WTC11 (cell line): ENCODE data around the gene FKBP14. TPM values are rescaled to one million over a fixed set of nuclear protein-coding genes. Genes with fewer than 3 reads are reported as not detected.

Source experiments
- ATAC-seq: fragments of 200-7000 bp; cut with Tn5 transposase; 2 replicates; pipeline ENCODE4 v1.10.0; 2021; ENCODE audit warnings: mild to moderate bottlenecking, moderate library complexity
- CTCF ChIA-PET: fragments of 300-600 bp; sonication (Branson Sonifier 250); formaldehyde crosslinking; loops from one replicate; lab custom pipeline; 2021; ENCODE audit warnings: antibody characterized with exemption; lab: Charles Lee
- POLR2A ChIA-PET: fragments of 350-600 bp; sonication (Branson Sonifier 250); formaldehyde crosslinking; loops from one replicate; lab custom pipeline; 2021; ENCODE audit warnings: antibody characterized with exemption; lab: Charles Lee
- DNase-seq: peaks from one replicate; pipeline ENCODE4 v3.0.0; 2021; ENCODE audit warnings: low spot score
- H3K27ac Mint-ChIP-seq: 2 replicates; pipeline ENCODE4 v1.8.0; 2021; ENCODE audit warnings: mixed read lengths
- H3K27me3 Mint-ChIP-seq: 2 replicates; pipeline ENCODE4 v1.8.0; 2021; ENCODE audit warnings: low read depth, mild to moderate bottlenecking, moderate library complexity, mixed read lengths
- H3K36me3 Mint-ChIP-seq: 2 replicates; pipeline ENCODE4 v1.8.0; 2021; ENCODE audit warnings: mixed read lengths
- H3K4me1 Mint-ChIP-seq: 2 replicates; pipeline ENCODE4 v1.8.0; 2022; ENCODE audit warnings: mixed read lengths
- H3K4me3 Mint-ChIP-seq: 2 replicates; pipeline ENCODE4 v1.8.0; 2021; ENCODE audit warnings: mild to moderate bottlenecking, moderate library complexity, mixed read lengths
- H3K9me3 Mint-ChIP-seq: 2 replicates; pipeline ENCODE4 v1.8.0; 2021; ENCODE audit warnings: mixed read lengths
- ATF1 ChIP-seq: sonication (generic); formaldehyde crosslinking; IDR thresholded peaks from 2 replicates; pipeline ENCODE4 v1.8.1; 2023; ENCODE audit warnings: mild to moderate bottlenecking, moderate library complexity, missing genetic modification reagents
- FOXJ3 ChIP-seq: sonication (generic); formaldehyde crosslinking; IDR thresholded peaks from 2 replicates; pipeline ENCODE4 v1.9.0; 2021; ENCODE audit warnings: missing genetic modification reagents, mild to moderate bottlenecking, borderline replicate concordance
- FOXK1 ChIP-seq: sonication (generic); formaldehyde crosslinking; IDR thresholded peaks from 2 replicates; pipeline ENCODE4 v1.8.0; 2022; ENCODE audit warnings: mild to moderate bottlenecking, moderate library complexity, missing genetic modification reagents
- GABPB1 ChIP-seq: sonication (generic); formaldehyde crosslinking; IDR thresholded peaks from 2 replicates; pipeline ENCODE4 v1.8.1; 2023; ENCODE audit warnings: mild to moderate bottlenecking, missing genetic modification reagents
- JAZF1 ChIP-seq: fragments of 250-450 bp; sonication (Bioruptor Pico); IDR thresholded peaks from 2 replicates; pipeline ENCODE4 v1.9.0; 2021; ENCODE audit warnings: moderate library complexity, mild to moderate bottlenecking, inconsistent platforms
- KAT7 ChIP-seq: sonication (generic); formaldehyde crosslinking; IDR thresholded peaks from 2 replicates; pipeline ENCODE4 v1.8.1; 2023; ENCODE audit warnings: missing genetic modification reagents, mild to moderate bottlenecking, borderline replicate concordance
- NFYB ChIP-seq: sonication (generic); formaldehyde crosslinking; conservative IDR thresholded peaks from 2 replicates; pipeline ENCODE4 v1.8.0; 2022; ENCODE audit warnings: low read depth, missing genetic modification reagents
- NR2C2 ChIP-seq: sonication (generic); formaldehyde crosslinking; IDR thresholded peaks from 2 replicates; pipeline ENCODE4 v1.8.0; 2022; ENCODE audit warnings: mild to moderate bottlenecking, missing genetic modification reagents
- OVOL2 ChIP-seq: fragments of 250-450 bp; sonication (Bioruptor Pico); IDR thresholded peaks from 2 replicates; pipeline ENCODE4 v1.9.0; 2021; ENCODE audit warnings: mild to moderate bottlenecking, borderline replicate concordance
- PRRX2 ChIP-seq: fragments of 250-450 bp; sonication (Bioruptor Pico); IDR thresholded peaks from 2 replicates; pipeline ENCODE4 v1.8.0; 2021; ENCODE audit warnings: mild to moderate bottlenecking
- SOX15 ChIP-seq: fragments of 250-450 bp; sonication (Bioruptor Pico); IDR thresholded peaks from 2 replicates; pipeline ENCODE4 v1.9.0; 2021; ENCODE audit warnings: mild to moderate bottlenecking
- TP53 ChIP-seq: sonication (generic); formaldehyde crosslinking; IDR thresholded peaks from 2 replicates; pipeline ENCODE4 v1.8.1; 2023; ENCODE audit warnings: mild to moderate bottlenecking, missing genetic modification reagents
- ZNF423 ChIP-seq: fragments of 250-450 bp; sonication (Bioruptor Pico); IDR thresholded peaks from 2 replicates; pipeline ENCODE4 v2.1.2; 2022; ENCODE audit warnings: mild to moderate bottlenecking, moderate library complexity
- total RNA-seq: library from RNA; stranded (reverse); gene quantifications from 3 replicates; pipeline ENCODE4 v1.2.3, GENCODE V29; 2021
- TF ChIP-seq, protein P1 (sequence below): sonication (generic); formaldehyde crosslinking; IDR thresholded peaks from 2 replicates; pipeline ENCODE4 v1.8.1; 2022; ENCODE audit warnings: mild to moderate bottlenecking, moderate library complexity, missing genetic modification reagents
- TF ChIP-seq, protein P2 (sequence below): sonication (generic); formaldehyde crosslinking; IDR thresholded peaks from 2 replicates; pipeline ENCODE4 v1.8.0; 2023; ENCODE audit warnings: missing genetic modification reagents
- TF ChIP-seq, protein P3 (sequence below): sonication (generic); formaldehyde crosslinking; IDR thresholded peaks from 2 replicates; pipeline ENCODE4 v1.8.0; 2022; ENCODE audit warnings: mild to moderate bottlenecking, missing genetic modification reagents
- TF ChIP-seq, protein P4 (sequence below): sonication (generic); formaldehyde crosslinking; IDR thresholded peaks from 2 replicates; pipeline ENCODE4 v1.8.1; 2023; ENCODE audit warnings: mild to moderate bottlenecking, missing genetic modification reagents
- TF ChIP-seq, protein P5 (sequence below): fragments of 200-600 bp; IDR thresholded peaks from 2 replicates; pipeline ENCODE4 v1.8.0; 2022; ENCODE audit warnings: antibody characterized with exemption
- TF ChIP-seq, protein P6 (sequence below): fragments of 250-450 bp; sonication (Bioruptor Pico); IDR thresholded peaks from 2 replicates; pipeline ENCODE4 v2.1.2; 2022; ENCODE audit warnings: mild to moderate bottlenecking, moderate library complexity
- TF ChIP-seq, protein P7 (sequence below): sonication (generic); formaldehyde crosslinking; IDR thresholded peaks from 2 replicates; pipeline ENCODE4 v1.8.0; 2023; ENCODE audit warnings: mild to moderate bottlenecking, missing genetic modification reagents
- TF ChIP-seq, protein P8 (sequence below): fragments of 250-450 bp; sonication (Bioruptor Pico); conservative IDR thresholded peaks from 2 replicates; pipeline ENCODE4 v1.9.0; 2021; ENCODE audit warnings: mild to moderate bottlenecking
- TF ChIP-seq, protein P9 (sequence below): sonication (generic); formaldehyde crosslinking; IDR thresholded peaks from 2 replicates; pipeline ENCODE4 v1.8.1; 2022; ENCODE audit warnings: mild to moderate bottlenecking, missing genetic modification reagents, moderate library complexity, borderline replicate concordance

The FKBP14 gene
- total RNA-seq, 1 experiment from 2014 or later: 23.0 TPM

DNA sequence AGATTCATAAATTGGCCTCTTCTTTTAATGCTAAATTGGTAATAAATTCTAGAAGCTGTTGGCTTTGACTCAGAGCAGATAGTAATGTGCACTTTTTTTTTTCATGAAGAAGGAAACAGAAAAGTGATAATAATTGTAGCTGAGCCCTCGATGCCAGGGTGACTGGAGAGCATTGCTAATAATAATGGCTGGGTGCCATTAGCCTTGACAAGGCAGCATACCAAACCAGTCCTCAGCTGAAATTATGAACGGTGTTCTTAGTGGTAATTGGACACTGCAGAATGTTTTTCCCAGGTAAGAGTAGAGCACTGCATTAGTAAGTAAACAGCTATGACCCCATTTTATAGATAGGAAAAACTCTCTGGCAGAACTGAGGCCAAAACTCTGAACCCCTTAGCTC, 20.6 kb upstream of the FKBP14 start:
- Mint-ChIP-seq H3K4me3 (no peak overlapping the region), H3K36me3 (peaks cover 51% of the 10 kb centered on the region), H3K4me1 (peaks cover 14% of the 10 kb centered on the region), H3K27ac (no peak overlapping the region), H3K9me3 (no peaks in the 10 kb centered on the region), H3K27me3 (no peaks in the 10 kb centered on the region)
- no peak for TF ChIP-seq NFYB (CRISPR knock-in tag)
- no peak for TF ChIP-seq OVOL2 (CRISPR knock-in tag)
- no peak for TF ChIP-seq SOX15 (CRISPR knock-in tag)
- TF ChIP-seq, protein P1, sequence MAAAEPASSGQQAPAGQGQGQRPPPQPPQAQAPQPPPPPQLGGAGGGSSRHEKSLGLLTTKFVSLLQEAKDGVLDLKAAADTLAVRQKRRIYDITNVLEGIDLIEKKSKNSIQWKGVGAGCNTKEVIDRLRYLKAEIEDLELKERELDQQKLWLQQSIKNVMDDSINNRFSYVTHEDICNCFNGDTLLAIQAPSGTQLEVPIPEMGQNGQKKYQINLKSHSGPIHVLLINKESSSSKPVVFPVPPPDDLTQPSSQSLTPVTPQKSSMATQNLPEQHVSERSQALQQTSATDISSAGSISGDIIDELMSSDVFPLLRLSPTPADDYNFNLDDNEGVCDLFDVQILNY: no peak
- no peak for TF ChIP-seq TP53
- TF ChIP-seq, protein P2, sequence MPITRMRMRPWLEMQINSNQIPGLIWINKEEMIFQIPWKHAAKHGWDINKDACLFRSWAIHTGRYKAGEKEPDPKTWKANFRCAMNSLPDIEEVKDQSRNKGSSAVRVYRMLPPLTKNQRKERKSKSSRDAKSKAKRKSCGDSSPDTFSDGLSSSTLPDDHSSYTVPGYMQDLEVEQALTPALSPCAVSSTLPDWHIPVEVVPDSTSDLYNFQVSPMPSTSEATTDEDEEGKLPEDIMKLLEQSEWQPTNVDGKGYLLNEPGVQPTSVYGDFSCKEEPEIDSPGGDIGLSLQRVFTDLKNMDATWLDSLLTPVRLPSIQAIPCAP (CRISPR knock-in tag): no peak
- TF ChIP-seq FOXJ3 (CRISPR knock-in tag): no peak
- no peak for TF ChIP-seq ATF1 (CRISPR knock-in tag)
- TF ChIP-seq, protein P3, sequence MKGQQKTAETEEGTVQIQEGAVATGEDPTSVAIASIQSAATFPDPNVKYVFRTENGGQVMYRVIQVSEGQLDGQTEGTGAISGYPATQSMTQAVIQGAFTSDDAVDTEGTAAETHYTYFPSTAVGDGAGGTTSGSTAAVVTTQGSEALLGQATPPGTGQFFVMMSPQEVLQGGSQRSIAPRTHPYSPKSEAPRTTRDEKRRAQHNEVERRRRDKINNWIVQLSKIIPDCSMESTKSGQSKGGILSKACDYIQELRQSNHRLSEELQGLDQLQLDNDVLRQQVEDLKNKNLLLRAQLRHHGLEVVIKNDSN (CRISPR knock-in tag): no peak
- no peak for TF ChIP-seq FOXK1 (CRISPR knock-in tag)
- CTCF ChIA-PET: no interaction called here
- POLR2A ChIA-PET: no interaction called here
- no peak for ATAC-seq
- DNase-seq: no peak

DNA sequence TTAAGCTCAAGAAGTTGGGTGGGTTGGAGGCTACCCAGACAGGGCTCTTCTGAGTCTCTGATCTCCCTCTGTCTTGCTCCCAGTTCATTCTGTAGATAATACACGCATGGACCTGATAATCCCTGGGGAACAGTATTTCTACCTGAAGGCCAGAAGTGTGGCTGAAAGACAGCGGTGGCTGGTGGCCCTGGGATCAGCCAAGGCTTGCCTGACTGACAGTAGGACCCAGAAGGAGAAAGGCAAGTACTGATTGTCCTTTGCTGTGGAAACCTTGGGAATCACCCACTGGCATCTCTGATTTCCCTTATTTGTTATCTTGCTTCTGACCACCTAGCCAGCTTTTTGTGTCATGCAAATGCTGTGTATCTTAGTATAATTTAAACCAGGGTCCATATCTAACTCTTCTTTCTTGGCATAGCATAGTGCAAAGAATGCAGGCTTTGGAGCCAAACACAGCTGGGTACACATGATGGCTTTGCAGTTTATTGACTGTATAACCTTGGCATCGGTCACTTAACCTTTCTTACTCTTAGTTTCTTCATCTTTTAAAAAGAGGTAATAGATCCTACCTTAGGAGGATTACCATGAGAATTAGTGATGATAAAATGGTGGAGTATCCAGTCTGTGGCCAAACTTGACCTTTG, 19.7 kb upstream of the FKBP14 start:
- POLR2A ChIA-PET: no interaction called here
- no peak for TF ChIP-seq ZNF423 (CRISPR knock-in tag)
- TF ChIP-seq OVOL2 (CRISPR knock-in tag): no peak
- TF ChIP-seq PRRX2 (CRISPR knock-in tag): no peak
- TF ChIP-seq, protein P4, sequence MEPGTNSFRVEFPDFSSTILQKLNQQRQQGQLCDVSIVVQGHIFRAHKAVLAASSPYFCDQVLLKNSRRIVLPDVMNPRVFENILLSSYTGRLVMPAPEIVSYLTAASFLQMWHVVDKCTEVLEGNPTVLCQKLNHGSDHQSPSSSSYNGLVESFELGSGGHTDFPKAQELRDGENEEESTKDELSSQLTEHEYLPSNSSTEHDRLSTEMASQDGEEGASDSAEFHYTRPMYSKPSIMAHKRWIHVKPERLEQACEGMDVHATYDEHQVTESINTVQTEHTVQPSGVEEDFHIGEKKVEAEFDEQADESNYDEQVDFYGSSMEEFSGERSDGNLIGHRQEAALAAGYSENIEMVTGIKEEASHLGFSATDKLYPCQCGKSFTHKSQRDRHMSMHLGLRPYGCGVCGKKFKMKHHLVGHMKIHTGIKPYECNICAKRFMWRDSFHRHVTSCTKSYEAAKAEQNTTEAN (CRISPR knock-in tag): no peak
- TF ChIP-seq, protein P5, sequence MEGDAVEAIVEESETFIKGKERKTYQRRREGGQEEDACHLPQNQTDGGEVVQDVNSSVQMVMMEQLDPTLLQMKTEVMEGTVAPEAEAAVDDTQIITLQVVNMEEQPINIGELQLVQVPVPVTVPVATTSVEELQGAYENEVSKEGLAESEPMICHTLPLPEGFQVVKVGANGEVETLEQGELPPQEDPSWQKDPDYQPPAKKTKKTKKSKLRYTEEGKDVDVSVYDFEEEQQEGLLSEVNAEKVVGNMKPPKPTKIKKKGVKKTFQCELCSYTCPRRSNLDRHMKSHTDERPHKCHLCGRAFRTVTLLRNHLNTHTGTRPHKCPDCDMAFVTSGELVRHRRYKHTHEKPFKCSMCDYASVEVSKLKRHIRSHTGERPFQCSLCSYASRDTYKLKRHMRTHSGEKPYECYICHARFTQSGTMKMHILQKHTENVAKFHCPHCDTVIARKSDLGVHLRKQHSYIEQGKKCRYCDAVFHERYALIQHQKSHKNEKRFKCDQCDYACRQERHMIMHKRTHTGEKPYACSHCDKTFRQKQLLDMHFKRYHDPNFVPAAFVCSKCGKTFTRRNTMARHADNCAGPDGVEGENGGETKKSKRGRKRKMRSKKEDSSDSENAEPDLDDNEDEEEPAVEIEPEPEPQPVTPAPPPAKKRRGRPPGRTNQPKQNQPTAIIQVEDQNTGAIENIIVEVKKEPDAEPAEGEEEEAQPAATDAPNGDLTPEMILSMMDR: no peak
- TF ChIP-seq GABPB1 (CRISPR knock-in tag): no peak
- TF ChIP-seq, protein P6, sequence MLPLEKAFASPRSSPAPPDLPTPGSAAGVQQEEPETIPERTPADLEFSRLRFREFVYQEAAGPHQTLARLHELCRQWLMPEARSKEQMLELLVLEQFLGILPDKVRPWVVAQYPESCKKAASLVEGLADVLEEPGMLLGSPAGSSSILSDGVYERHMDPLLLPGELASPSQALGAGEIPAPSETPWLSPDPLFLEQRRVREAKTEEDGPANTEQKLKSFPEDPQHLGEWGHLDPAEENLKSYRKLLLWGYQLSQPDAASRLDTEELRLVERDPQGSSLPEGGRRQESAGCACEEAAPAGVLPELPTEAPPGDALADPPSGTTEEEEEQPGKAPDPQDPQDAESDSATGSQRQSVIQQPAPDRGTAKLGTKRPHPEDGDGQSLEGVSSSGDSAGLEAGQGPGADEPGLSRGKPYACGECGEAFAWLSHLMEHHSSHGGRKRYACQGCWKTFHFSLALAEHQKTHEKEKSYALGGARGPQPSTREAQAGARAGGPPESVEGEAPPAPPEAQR (CRISPR knock-in tag): no peak
- no peak for TF ChIP-seq JAZF1 (CRISPR knock-in tag)
- no peak for TF ChIP-seq NR2C2 (CRISPR knock-in tag)
- TF ChIP-seq, protein P7, sequence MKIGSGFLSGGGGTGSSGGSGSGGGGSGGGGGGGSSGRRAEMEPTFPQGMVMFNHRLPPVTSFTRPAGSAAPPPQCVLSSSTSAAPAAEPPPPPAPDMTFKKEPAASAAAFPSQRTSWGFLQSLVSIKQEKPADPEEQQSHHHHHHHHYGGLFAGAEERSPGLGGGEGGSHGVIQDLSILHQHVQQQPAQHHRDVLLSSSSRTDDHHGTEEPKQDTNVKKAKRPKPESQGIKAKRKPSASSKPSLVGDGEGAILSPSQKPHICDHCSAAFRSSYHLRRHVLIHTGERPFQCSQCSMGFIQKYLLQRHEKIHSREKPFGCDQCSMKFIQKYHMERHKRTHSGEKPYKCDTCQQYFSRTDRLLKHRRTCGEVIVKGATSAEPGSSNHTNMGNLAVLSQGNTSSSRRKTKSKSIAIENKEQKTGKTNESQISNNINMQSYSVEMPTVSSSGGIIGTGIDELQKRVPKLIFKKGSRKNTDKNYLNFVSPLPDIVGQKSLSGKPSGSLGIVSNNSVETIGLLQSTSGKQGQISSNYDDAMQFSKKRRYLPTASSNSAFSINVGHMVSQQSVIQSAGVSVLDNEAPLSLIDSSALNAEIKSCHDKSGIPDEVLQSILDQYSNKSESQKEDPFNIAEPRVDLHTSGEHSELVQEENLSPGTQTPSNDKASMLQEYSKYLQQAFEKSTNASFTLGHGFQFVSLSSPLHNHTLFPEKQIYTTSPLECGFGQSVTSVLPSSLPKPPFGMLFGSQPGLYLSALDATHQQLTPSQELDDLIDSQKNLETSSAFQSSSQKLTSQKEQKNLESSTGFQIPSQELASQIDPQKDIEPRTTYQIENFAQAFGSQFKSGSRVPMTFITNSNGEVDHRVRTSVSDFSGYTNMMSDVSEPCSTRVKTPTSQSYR (CRISPR knock-in tag): no peak
- TF ChIP-seq, protein P8, sequence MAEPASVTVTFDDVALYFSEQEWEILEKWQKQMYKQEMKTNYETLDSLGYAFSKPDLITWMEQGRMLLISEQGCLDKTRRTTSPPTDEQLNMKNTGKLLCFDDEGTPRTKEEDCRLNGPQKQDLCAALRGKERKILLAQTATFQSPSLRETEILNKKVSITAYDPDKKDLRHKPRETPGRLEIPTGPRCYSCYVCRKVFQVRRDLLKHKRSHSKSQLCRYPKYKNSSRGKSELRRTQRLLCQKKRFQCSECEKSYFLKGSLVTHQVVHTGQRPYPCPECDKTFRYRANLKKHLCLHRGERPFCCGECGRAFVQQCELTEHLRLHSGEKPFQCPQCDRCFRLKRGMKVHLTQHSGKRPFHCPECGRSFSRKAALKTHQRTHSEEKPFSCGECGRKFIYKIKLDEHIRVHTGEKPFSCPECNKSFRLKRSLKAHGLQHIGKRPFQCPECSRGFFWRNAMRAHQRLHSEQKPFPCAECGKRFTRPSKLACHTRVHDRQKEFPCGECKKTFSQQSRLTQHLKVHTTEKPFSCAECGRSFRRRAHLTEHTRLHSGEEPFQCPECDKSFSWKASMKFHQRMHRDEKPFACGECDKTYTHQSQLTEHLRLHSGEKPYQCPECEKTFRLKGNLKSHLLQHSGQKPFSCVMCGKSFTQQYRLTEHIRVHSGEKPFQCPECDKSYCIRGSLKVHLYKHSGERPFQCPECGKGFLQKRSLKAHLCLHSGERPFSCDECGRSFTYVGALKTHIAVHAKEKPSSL (CRISPR knock-in tag): no peak
- TF ChIP-seq, protein P9, sequence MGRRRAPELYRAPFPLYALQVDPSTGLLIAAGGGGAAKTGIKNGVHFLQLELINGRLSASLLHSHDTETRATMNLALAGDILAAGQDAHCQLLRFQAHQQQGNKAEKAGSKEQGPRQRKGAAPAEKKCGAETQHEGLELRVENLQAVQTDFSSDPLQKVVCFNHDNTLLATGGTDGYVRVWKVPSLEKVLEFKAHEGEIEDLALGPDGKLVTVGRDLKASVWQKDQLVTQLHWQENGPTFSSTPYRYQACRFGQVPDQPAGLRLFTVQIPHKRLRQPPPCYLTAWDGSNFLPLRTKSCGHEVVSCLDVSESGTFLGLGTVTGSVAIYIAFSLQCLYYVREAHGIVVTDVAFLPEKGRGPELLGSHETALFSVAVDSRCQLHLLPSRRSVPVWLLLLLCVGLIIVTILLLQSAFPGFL: no peak
- no peak for TF ChIP-seq KAT7 (CRISPR knock-in tag)

More for the DNA sequence above, 19.7 kb upstream of the FKBP14 start:
- Mint-ChIP-seq H3K36me3 (peaks cover 47% of the 10 kb centered on the region), H3K27ac (no peak overlapping the region), H3K27me3 (no peaks in the 10 kb centered on the region), H3K4me1 (peaks cover 23% of the 10 kb centered on the region), H3K4me3 (no peak overlapping the region), H3K9me3 (no peaks in the 10 kb centered on the region)
- CTCF ChIA-PET: no interaction called here
- ATAC-seq (no peak), DNase-seq (no peak)
